GM23338 (cell line): ENCODE results near the gene RNF31.

ENCODE experiments used
- CREB1 ChIP-seq: fragments of 250-450 bp; sonication (Bioruptor Pico); IDR thresholded peaks from 2 replicates; pipeline ENCODE4 v1.5.0; 2020; ENCODE audit warnings: low read depth, mild to moderate bottlenecking, moderate library complexity
- STAT1 ChIP-seq: IDR thresholded peaks from one replicate; pipeline ENCODE4 v1.6.1; 2016; ENCODE audit warnings: antibody characterized with exemption; ENCODE audit not compliant: unreplicated experiment
- TF ChIP-seq, protein P1 (sequence below), 2 experiments: fragments of 200-600 bp in 1 of 2; sonication (generic) in 1 of 2; conservative IDR thresholded peaks; 2 replicates each; pipeline versions ENCODE4 v1.5.1 to v1.6.1; 2016 to 2017; ENCODE audit warnings: antibody characterized with exemption in 2 of 2, low read depth in 2 of 2, mild to moderate bottlenecking in 2 of 2, moderate library complexity in 1 of 2

DNA sequence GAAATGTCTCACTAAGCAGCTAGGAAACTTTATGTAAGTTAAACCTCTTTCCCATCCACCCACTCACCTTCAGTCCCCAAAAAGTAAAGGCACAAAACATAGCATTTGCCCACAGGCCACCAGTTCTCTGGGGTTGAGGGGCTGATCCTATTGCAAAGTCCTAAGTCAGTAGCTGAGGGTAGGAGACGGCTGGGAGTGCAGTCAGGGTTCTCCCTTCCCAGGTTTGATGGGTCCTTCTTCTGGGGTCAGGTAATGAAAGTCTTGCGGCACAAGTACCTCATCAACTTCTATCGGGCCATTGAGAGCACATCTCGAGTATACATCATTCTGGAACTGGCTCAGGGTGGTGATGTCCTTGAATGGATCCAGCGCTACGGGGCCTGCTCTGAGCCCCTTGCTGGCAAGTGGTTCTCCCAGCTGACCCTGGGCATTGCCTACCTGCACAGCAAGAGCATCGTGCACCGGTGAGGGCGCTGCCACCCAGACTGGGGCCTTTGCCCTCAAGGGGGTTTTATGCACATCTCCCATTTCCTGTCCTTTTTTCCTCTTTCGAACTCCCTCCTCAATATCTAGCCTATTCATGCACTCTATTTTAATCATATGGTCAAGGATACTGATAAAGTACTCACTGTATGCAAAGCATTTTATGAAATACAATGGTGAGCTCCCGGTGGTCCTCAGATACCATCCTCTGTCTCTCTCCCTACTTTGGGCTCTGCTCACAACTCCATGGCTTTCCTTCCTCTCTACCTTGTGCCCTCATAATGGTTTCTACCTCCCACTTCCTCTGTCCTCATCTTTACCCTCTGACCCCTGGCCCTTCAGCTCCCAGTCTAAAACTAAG lies 59.2 kb downstream of the RNF31 start:
- no peak for TF ChIP-seq CREB1 (CRISPR knock-in tag)
- TF ChIP-seq STAT1: no peak
- TF ChIP-seq, protein P1, sequence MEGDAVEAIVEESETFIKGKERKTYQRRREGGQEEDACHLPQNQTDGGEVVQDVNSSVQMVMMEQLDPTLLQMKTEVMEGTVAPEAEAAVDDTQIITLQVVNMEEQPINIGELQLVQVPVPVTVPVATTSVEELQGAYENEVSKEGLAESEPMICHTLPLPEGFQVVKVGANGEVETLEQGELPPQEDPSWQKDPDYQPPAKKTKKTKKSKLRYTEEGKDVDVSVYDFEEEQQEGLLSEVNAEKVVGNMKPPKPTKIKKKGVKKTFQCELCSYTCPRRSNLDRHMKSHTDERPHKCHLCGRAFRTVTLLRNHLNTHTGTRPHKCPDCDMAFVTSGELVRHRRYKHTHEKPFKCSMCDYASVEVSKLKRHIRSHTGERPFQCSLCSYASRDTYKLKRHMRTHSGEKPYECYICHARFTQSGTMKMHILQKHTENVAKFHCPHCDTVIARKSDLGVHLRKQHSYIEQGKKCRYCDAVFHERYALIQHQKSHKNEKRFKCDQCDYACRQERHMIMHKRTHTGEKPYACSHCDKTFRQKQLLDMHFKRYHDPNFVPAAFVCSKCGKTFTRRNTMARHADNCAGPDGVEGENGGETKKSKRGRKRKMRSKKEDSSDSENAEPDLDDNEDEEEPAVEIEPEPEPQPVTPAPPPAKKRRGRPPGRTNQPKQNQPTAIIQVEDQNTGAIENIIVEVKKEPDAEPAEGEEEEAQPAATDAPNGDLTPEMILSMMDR (conservative IDR thresholded peaks at IDR 0.05; ENCODE audit: low read depth in 2 of 2): no peak
